ENCODE results near the gene UGT1A7.
A peak's percentile ranks its signal among the peaks of the same experiment; 100 is the strongest.

Gene UGT1A7

GRCh38 chr2:233801357-233802131, 119.8 kb downstream of the UGT1A7 start:
- DNase-seq = no peak

- no peak for DNase-seq
Measured at GRCh38 chr2:233802132-233802815, 120.6 kb downstream of the UGT1A7 start.

GRCh38 chr2:233803292-233803911, 121.7 kb downstream of the UGT1A7 start:
- no peak for DNase-seq

- no peak for DNase-seq
Measured at GRCh38 chr2:233803994-233804393, 122.3 kb downstream of the UGT1A7 start.

- DNase-seq = no peak
Measured at GRCh38 chr2:233807215-233807865, 125.6 kb downstream of the UGT1A7 start.

GRCh38 chr2:233807966-233808935, 126.5 kb downstream of the UGT1A7 start:
- DNase-seq = no peak

- no peak for DNase-seq
Measured at GRCh38 chr2:233810385-233810784, 128.7 kb downstream of the UGT1A7 start.

- no peak for DNase-seq
Measured at GRCh38 chr2:233811087-233811486, 129.4 kb downstream of the UGT1A7 start.

GRCh38 chr2:233811732-233812131, 130.0 kb downstream of the UGT1A7 start:
- no peak for DNase-seq

- no peak for DNase-seq
Measured at GRCh38 chr2:233813236-233814055, 131.7 kb downstream of the UGT1A7 start.

- DNase-seq = no peak
Measured at GRCh38 chr2:233814056-233814835, 132.5 kb downstream of the UGT1A7 start.

- DNase-seq = no peak
Measured at GRCh38 chr2:233815861-233816260, 134.2 kb downstream of the UGT1A7 start.

GRCh38 chr2:233816334-233816733, 134.6 kb downstream of the UGT1A7 start:
- DNase-seq = no peak

GRCh38 chr2:233816771-233817170, 135.1 kb downstream of the UGT1A7 start:
- DNase-seq = no peak

GRCh38 chr2:233817361-233817911, 135.7 kb downstream of the UGT1A7 start:
- peak in 1 of 5 donors; percentile 4 for DNase-seq

GRCh38 chr2:233817995-233818638, 136.4 kb downstream of the UGT1A7 start:
- peak in 1 of 5 donors; percentile 3 for DNase-seq

- no peak for DNase-seq
Measured at GRCh38 chr2:233818639-233819621, 137.2 kb downstream of the UGT1A7 start.

Data from T-helper 1 cell (primary cell).